Liver (tissue), 9 donors: ENCODE measurements around the gene MRRF. TPM values are rescaled to one million over a fixed set of nuclear protein-coding genes. Genes with fewer than 3 reads are reported as not detected.

Source experiments
- DNase-seq: peaks from one replicate; pipeline ENCODE4 v3.0.0-alpha.2; 2017; ENCODE audit warnings: low spot score
- H3K27ac ChIP-seq, 2 donors: one replicate each; pipeline ENCODE4 v1.7.0; 2013; ENCODE audit warnings: inconsistent platforms in 2 of 2, low read length in 2 of 2, control low read depth in 1 of 2, low read depth in 1 of 2, mild to moderate bottlenecking in 1 of 2
- H3K27me3 ChIP-seq, 4 donors: one replicate each; pipeline versions ENCODE4 v1.6.1 to v1.7.0; 2013; ENCODE audit warnings: low read length in 3 of 4, inconsistent platforms in 1 of 4, mild to moderate bottlenecking in 1 of 4, moderate library complexity in 1 of 4; ENCODE audit not compliant: control insufficient read depth in 4 of 4, insufficient read depth in 4 of 4
- H3K36me3 ChIP-seq, 4 donors: one replicate each; pipeline versions ENCODE4 v1.6.1 to v1.7.0; 2013; ENCODE audit warnings: low read length in 3 of 4, mild to moderate bottlenecking in 3 of 4, low read depth in 1 of 4, moderate library complexity in 1 of 4; ENCODE audit not compliant: control insufficient read depth in 4 of 4, insufficient read depth in 3 of 4
- H3K4me1 ChIP-seq, 4 donors: one replicate each; pipeline versions ENCODE4 v1.6.1 to v1.7.0; 2013; ENCODE audit warnings: low read length in 3 of 4, mild to moderate bottlenecking in 3 of 4, moderate library complexity in 1 of 4; ENCODE audit not compliant: control insufficient read depth in 4 of 4, insufficient read depth in 4 of 4
- H3K4me3 ChIP-seq, 3 donors: one replicate each; pipeline versions ENCODE4 v1.6.1 to v1.7.0; 2013; ENCODE audit warnings: low read length in 3 of 3, control low read depth in 1 of 3, low read depth in 1 of 3, mild to moderate bottlenecking in 1 of 3
- H3K9ac ChIP-seq, 2 donors: one replicate each; pipeline ENCODE4 v1.7.0; 2013; ENCODE audit warnings: low read length in 2 of 2, mild to moderate bottlenecking in 2 of 2, moderate library complexity in 2 of 2, control low read depth in 1 of 2, low read depth in 1 of 2
- H3K9me3 ChIP-seq, 4 donors: one replicate each; pipeline versions ENCODE4 v1.6.1 to v1.7.0; 2013; ENCODE audit warnings: low read length in 3 of 4; ENCODE audit not compliant: control insufficient read depth in 4 of 4
- EGR1 ChIP-seq, 2 donors: IDR thresholded peaks; 2 replicates each; pipeline ENCODE4 v1.6.1; 2016 to 2018; ENCODE audit warnings: antibody characterized with exemption in 2 of 2, low read depth in 2 of 2
- FOXA1 ChIP-seq: IDR thresholded peaks from 2 replicates; pipeline ENCODE4 v1.6.1; 2016; ENCODE audit warnings: antibody characterized with exemption
- FOXA2 ChIP-seq: IDR thresholded peaks from 2 replicates; pipeline ENCODE4 v1.6.1; 2016; ENCODE audit warnings: antibody characterized with exemption
- GABPA ChIP-seq, 2 donors: IDR thresholded peaks in 1 of 2; conservative IDR thresholded peaks in 1 of 2; 2 replicates each; pipeline ENCODE4 v1.6.1; 2016; ENCODE audit warnings: antibody characterized with exemption in 2 of 2, mild to moderate bottlenecking in 1 of 2, moderate library complexity in 1 of 2
- HNF4A ChIP-seq, 2 donors: conservative IDR thresholded peaks; 2 replicates each; pipeline ENCODE4 v1.6.1; 2016; ENCODE audit warnings: antibody characterized with exemption in 2 of 2, mild to moderate bottlenecking in 2 of 2
- HNF4G ChIP-seq: IDR thresholded peaks from 2 replicates; pipeline ENCODE4 v1.6.1; 2016; ENCODE audit warnings: antibody characterized with exemption
- JUND ChIP-seq, 2 donors: IDR thresholded peaks; 2 replicates each; pipeline ENCODE4 v1.6.1; 2016; ENCODE audit warnings: antibody characterized with exemption in 2 of 2
- NR2F2 ChIP-seq: IDR thresholded peaks from 2 replicates; pipeline ENCODE4 v1.6.1; 2016; ENCODE audit warnings: antibody characterized with exemption
- RAD21 ChIP-seq, 2 donors: IDR thresholded peaks; 2 replicates each; pipeline ENCODE4 v1.6.1; 2016; ENCODE audit warnings: antibody characterized with exemption in 2 of 2, mild to moderate bottlenecking in 2 of 2
- RXRA ChIP-seq, 2 donors: IDR thresholded peaks; 2 replicates each; pipeline ENCODE4 v1.6.1; 2017 to 2018; ENCODE audit warnings: antibody characterized with exemption in 2 of 2, mild to moderate bottlenecking in 1 of 2
- SP1 ChIP-seq: IDR thresholded peaks from 2 replicates; pipeline ENCODE4 v1.6.1; 2018; ENCODE audit warnings: antibody characterized with exemption, mild to moderate bottlenecking
- TAF1 ChIP-seq: conservative IDR thresholded peaks from 2 replicates; pipeline ENCODE4 v1.6.1; 2016; ENCODE audit warnings: antibody characterized with exemption, mild to moderate bottlenecking
- YY1 ChIP-seq: IDR thresholded peaks from 2 replicates; pipeline ENCODE4 v1.6.1; 2016; ENCODE audit warnings: antibody characterized with exemption, mild to moderate bottlenecking
- WGBS: extraction: QIAGEN DNeasy Blood & Tissue Kit; methylation state at CpG from one replicate; pipeline ENCODE4 v1.1.7; 2013; 5-methylcytosine and 5-hydroxymethylcytosine counted together
- polyA plus RNA-seq, 2 donors: library from polyadenylated mRNA; stranded (reverse) in 1 of 2; unstranded in 1 of 2; fragments of 200-250 nt in 1 of 2; fragments of >200 nt in 1 of 2; fragmentation: Nextera tagmentation in 1 of 2; extraction: Ambion mirVana in 1 of 2; gene quantifications; one replicate each; pipeline versions ENCODE4 v1.2.1 to v1.2.3, GENCODE V29; 2013 to 2015
- total RNA-seq, 2 donors: library from RNA; depleted of rRNA; stranded (reverse); fragments of >200 nt; gene quantifications; one replicate each; pipeline ENCODE4 v1.2.3, GENCODE V29; 2014
- TF ChIP-seq, protein P1 (sequence below): IDR thresholded peaks from 2 replicates; pipeline ENCODE4 v1.6.1; 2016; ENCODE audit warnings: antibody characterized with exemption, mild to moderate bottlenecking
- TF ChIP-seq, protein P2 (sequence below): IDR thresholded peaks from 2 replicates; pipeline ENCODE4 v1.6.1; 2016; ENCODE audit warnings: antibody characterized with exemption
- TF ChIP-seq, protein P3 (sequence below): fragments of 150-350 bp; IDR thresholded peaks from 2 replicates; pipeline ENCODE4 v1.5.1; 2017; ENCODE audit warnings: improper control_type of control experiment, low read depth, low read length; ENCODE audit not compliant: missing input control
- TF ChIP-seq, protein P4 (sequence below): IDR thresholded peaks from 2 replicates; pipeline ENCODE4 v1.6.1; 2016; ENCODE audit warnings: antibody characterized with exemption
- TF ChIP-seq, protein P5 (sequence below): IDR thresholded peaks from 2 replicates; pipeline ENCODE4 v1.6.1; 2016; ENCODE audit warnings: antibody characterized with exemption
- donor health status: healthy.
- donor health status: healthy.
- donor health status: healthy.
- donor health status: healthy.
- donor health status: healthy.

The MRRF gene
- total and polyA plus RNA-seq, 4 donors = 15.4 to 30.9 (median 22.3) TPM

DNA sequence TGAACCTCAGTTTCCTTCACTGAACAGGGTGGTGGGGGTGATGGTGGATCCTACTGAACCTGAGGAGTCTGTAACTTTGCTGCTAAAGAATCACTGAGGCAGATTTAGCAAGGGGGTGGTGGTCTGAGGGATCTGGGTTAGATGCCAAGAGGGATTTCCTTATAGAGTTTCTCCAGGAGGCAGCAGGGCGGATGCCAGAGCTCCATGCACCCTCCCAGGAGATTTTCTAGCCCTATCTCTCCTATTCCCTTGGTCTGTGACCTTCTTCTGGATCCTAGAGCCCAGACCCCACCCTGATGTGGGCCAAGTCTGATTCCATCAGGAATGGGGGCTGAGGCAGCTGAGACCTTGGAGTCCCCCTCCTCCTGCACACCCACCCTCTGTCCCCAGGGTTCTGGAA, 112.1 kb downstream of the MRRF start:
- Histone ChIP-seq H3K27me3 (no peaks in the 10 kb centered on the region), H3K9ac (no peak overlapping the region), H3K4me1 (peaks cover 2 to 6% (median 6%) of the 10 kb centered on the region in 4 donors), H3K9me3 (peaks cover 0 to 4% (median 0%) of the 10 kb centered on the region in 4 donors), H3K4me3 (no peak overlapping the region), H3K27ac (no peak overlapping the region), H3K36me3 (no peaks in the 10 kb centered on the region)
- TF ChIP-seq HNF4G = no peak
- TF ChIP-seq JUND (IDR thresholded peaks at IDR 0.05) = no peak
- no peak for TF ChIP-seq GABPA (IDR thresholded peaks at IDR 0.05 in 1 of 2, conservative IDR thresholded peaks at IDR 0.05 in 1 of 2)
- TF ChIP-seq, protein P1, sequence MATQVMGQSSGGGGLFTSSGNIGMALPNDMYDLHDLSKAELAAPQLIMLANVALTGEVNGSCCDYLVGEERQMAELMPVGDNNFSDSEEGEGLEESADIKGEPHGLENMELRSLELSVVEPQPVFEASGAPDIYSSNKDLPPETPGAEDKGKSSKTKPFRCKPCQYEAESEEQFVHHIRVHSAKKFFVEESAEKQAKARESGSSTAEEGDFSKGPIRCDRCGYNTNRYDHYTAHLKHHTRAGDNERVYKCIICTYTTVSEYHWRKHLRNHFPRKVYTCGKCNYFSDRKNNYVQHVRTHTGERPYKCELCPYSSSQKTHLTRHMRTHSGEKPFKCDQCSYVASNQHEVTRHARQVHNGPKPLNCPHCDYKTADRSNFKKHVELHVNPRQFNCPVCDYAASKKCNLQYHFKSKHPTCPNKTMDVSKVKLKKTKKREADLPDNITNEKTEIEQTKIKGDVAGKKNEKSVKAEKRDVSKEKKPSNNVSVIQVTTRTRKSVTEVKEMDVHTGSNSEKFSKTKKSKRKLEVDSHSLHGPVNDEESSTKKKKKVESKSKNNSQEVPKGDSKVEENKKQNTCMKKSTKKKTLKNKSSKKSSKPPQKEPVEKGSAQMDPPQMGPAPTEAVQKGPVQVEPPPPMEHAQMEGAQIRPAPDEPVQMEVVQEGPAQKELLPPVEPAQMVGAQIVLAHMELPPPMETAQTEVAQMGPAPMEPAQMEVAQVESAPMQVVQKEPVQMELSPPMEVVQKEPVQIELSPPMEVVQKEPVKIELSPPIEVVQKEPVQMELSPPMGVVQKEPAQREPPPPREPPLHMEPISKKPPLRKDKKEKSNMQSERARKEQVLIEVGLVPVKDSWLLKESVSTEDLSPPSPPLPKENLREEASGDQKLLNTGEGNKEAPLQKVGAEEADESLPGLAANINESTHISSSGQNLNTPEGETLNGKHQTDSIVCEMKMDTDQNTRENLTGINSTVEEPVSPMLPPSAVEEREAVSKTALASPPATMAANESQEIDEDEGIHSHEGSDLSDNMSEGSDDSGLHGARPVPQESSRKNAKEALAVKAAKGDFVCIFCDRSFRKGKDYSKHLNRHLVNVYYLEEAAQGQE = no peak
- no peak for TF ChIP-seq FOXA2
- TF ChIP-seq TAF1 = no peak
- TF ChIP-seq EGR1 (IDR thresholded peaks at IDR 0.05; ENCODE audit: low read depth in 2 of 2) = no peak
- no peak for TF ChIP-seq SP1
- TF ChIP-seq, protein P2, sequence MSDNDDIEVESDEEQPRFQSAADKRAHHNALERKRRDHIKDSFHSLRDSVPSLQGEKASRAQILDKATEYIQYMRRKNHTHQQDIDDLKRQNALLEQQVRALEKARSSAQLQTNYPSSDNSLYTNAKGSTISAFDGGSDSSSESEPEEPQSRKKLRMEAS = no peak
- TF ChIP-seq HNF4A (conservative IDR thresholded peaks at IDR 0.05) = no peak
- TF ChIP-seq YY1 = no peak
- TF ChIP-seq RAD21 (IDR thresholded peaks at IDR 0.05) = no peak
- no peak for TF ChIP-seq NR2F2
- TF ChIP-seq, protein P3, sequence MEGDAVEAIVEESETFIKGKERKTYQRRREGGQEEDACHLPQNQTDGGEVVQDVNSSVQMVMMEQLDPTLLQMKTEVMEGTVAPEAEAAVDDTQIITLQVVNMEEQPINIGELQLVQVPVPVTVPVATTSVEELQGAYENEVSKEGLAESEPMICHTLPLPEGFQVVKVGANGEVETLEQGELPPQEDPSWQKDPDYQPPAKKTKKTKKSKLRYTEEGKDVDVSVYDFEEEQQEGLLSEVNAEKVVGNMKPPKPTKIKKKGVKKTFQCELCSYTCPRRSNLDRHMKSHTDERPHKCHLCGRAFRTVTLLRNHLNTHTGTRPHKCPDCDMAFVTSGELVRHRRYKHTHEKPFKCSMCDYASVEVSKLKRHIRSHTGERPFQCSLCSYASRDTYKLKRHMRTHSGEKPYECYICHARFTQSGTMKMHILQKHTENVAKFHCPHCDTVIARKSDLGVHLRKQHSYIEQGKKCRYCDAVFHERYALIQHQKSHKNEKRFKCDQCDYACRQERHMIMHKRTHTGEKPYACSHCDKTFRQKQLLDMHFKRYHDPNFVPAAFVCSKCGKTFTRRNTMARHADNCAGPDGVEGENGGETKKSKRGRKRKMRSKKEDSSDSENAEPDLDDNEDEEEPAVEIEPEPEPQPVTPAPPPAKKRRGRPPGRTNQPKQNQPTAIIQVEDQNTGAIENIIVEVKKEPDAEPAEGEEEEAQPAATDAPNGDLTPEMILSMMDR = no peak
- TF ChIP-seq, protein P4, sequence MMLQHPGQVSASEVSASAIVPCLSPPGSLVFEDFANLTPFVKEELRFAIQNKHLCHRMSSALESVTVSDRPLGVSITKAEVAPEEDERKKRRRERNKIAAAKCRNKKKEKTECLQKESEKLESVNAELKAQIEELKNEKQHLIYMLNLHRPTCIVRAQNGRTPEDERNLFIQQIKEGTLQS = no peak
- TF ChIP-seq FOXA1 = no peak
- TF ChIP-seq, protein P5, sequence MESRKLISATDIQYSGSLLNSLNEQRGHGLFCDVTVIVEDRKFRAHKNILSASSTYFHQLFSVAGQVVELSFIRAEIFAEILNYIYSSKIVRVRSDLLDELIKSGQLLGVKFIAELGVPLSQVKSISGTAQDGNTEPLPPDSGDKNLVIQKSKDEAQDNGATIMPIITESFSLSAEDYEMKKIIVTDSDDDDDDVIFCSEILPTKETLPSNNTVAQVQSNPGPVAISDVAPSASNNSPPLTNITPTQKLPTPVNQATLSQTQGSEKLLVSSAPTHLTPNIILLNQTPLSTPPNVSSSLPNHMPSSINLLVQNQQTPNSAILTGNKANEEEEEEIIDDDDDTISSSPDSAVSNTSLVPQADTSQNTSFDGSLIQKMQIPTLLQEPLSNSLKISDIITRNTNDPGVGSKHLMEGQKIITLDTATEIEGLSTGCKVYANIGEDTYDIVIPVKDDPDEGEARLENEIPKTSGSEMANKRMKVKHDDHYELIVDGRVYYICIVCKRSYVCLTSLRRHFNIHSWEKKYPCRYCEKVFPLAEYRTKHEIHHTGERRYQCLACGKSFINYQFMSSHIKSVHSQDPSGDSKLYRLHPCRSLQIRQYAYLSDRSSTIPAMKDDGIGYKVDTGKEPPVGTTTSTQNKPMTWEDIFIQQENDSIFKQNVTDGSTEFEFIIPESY = no peak
- no peak for TF ChIP-seq RXRA (IDR thresholded peaks at IDR 0.05)
- 84% methylated on average over 1 of the region's 1 CpG for WGBS
- no peak for DNase-seq
